Hepatic stellate cell (primary cell): Measurements from ENCODE around the gene MGAT2.
"Not testable (repeated sequence)": the region's sequence is repeated elsewhere in the genome, so short reads cannot be mapped to it uniquely, and the experiment has no call there.

Source experiments
- DNase-seq: peaks from one replicate; pipeline ENCODE4 v3.0.0; 2011; ENCODE audit warnings: low spot score

Gene MGAT2

DNA sequence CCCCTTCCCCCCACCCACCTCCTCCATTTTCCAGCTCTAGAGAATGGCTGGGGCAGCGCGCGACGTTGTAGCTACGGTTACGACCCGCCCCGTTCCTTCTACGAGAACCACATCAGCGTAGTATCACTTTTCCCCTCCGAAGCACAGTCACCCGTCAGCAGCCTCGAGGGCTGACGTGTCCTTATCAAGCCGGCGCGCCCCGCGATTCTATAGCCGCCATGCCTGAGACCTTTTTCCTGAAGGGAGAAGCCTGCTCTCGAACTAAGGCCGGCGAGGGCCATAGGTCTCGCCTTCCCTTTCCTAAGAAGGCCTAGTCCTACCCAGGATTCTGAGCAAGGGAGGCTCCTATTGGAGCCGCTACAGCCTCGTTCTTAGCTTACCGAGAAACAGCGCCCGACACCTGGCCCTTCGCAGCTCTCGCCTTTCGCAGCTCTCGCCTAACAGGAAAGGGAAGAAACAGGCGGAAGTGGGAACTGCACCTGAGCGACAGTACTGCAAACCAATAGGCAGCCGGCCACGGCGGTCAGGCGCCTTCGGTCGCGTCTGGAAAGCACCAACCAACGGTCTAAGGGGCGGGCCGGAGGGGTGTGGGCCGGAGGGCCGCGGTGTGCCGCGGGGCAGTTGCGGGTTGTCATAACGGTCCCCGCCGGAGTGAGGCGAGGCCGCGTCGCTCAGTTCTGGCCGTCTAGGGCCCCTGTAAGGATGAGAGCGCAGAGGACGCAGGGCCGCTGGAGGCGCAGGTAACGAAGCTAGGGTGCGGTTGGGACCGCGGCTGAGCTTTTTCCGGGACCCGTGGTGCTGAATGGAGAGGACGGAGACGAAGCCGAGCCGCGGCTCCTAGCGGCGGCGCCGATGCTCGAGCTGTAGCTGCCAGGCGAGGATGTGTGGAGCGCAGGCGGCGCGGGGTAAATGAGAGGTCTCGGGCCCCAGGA, at the start of gene MGAT2, which contains the start of gene RPL36AL:
TSS of gene MGAT2 (plus strand) at position 618 of the 932 bp plus-strand sequence. CDS start 470 bp downstream, outside the sequence.
TSS of gene RPL36AL (minus strand) at position 445 of the 932 bp plus-strand sequence. CDS start 1,522 bp downstream, outside the sequence.
- peak; percentile 99 for DNase-seq

DNA sequence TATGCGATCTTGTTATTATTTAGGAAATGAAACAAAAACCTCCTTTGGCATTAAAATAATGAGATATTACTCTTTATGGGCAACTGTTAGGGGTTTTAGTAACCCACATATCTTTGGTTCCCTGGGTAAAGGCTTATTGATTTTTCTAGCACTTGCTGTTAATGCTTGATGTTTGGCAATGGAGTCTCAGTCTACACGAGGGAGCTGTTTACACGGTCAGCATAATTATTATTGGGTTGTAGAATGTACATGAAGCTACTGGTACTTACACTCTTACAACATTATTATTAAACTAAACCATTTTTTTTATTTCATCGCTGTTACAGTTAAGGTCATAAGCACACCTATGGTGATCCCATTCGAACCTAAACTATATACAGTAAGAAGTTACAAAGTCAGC, 46.6 kb upstream of the MGAT2 start:
- no peak for DNase-seq

DNA sequence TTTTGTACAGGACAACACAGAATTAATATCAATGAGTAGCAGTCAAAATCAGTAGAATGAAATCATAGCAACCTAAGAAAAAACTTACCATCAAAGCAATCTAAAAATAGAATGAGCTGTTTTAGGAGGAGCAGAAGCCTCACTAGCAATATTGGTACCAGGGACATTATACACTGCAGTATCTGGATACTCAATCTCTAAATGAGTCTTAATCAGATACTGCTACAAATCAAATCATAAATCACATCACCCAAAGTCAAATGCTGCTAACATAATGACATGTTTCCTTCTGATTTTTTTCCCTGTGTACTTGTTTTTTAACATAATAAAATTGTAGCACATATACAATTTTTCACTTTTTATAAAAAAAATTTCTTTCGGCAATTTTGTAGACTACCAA, 42.5 kb upstream of the MGAT2 start:
- DNase-seq: no peak

DNA sequence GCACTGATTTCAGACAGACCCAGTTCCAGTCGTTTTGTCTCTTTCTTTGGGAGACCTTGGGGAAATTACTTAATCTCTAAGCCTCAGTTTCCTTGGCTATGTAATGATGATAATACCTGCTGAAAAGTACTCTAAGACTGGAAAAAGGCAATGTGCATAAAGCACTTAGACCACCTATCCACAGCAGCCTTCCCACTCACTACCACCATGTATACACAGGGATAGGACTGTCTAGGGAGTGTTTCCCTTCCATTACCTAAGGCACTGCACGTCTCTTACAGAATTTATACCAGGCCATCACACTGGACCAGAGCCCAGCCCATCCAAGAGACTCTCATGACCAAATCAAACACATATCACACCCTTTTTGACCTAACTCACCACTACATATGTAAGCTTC, 40.8 kb upstream of the MGAT2 start:
- no peak for DNase-seq

DNA sequence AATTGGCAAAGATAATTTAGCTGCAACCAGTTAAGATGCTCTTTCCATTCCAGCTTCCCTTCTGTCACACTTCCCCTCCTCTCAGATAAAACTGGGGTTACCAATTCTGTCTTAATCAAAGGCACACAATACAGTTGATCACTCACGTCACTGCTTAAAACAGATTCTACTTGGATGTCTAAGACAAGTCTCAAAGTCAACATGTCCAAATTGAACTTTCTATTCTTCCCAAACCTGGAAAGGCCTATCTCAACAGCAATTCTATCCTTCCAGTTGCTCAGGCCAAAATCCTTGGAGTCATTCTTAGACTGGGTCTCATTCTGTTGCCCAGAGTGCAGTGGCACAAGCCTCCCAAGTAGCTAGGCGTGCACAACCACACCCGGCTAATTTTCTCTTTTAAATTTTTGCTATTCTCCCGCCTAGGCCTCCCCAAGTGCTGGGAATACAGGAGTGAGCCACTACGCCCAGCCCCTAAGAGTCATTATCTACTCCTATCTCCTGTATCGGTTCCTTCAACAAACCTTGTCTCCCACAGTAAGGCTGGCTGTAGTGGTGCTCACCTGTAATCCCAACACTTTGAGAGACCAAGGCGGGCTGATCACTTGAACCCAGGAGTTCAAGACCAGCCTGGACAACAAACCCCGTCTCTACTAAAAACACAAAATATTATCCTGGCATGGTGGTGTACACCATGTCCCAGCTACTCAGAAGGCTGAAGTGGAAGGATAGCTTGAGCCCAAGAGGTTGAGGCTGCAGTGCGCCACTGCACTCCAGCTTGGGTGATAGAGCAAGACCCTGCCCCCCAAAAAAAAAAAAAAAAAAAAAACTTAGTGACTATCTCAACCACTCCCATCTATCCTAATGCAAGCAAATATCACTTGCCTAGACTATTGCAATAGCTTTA, 39.1 kb upstream of the MGAT2 start:
- no peak for DNase-seq

DNA sequence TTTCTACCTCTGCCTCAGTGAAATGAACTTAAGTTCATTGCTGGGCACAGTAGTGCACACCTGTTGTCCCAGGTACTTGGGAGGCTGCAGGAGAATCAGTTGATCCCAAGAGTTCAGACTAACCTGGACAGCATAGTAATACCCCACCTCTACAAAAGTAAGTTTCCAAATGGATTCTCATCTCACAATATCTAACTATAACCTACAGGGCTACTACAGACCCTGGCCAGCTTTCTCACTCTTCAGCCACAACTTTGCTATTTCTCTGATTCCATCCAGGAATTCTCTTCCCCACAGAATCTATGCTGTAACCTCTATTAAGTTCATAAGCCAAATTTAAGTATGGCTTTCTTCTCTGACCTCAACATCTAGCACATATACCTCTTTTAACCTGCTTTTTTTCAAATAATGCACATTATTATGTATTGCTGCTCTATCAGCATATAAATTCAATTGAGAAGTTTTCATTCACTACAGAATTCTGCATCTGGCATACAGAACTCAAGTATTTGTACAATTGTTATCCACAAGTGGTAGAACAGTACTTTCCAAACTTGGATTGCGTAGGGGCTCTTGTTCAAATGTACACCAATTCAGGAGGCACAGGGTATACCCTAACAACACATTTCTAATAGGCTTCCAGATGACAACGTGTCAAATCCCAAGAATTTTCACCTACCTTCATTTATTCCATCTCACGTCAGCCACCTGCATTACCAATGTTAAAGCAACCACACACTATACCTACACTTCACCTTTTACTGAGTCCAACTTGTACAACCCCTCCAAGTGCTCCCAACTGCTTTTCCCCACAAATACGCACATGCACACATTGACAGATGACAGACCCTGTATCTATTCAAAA, 38.3 kb upstream of the MGAT2 start:
- no peak for DNase-seq

DNA sequence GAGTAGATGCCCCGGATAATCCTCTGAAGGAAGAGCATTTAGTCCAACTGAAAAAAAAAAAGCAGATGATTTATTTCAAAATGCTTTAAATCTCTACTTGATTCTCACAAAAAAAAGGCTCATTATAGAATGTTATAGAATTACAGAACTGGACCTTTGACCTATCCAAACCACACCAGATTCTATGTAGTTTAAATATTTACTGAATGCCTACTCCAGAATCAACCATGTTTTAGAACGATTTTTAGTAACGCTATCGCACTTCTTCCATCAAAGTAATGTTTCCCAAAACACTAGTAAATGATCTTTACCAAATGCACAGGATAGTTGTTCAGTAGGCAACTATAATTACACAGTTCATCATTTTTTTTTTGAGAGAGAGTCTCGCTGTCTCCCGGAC, 37.0 kb upstream of the MGAT2 start:
- DNase-seq: no peak

DNA sequence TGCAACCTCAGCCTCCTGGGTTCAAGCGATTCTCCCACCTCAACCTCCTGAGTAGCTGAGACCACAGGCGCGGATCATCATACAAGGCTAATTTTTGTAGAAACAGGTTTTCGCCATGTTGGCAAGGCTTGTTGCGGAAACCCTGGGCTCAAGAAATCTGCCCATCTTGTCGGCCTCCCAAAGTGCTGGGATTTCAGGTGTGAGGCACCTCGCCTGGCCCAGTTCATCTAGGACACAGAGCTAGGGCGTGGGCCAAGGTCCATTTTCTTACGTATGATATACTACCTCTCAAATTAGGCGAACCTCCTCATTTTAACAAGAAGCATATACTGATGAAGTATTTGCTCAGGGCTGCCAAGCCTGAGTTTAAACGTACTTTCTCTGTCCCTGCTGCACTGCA, 36.5 kb upstream of the MGAT2 start:
- DNase-seq: no peak

DNA sequence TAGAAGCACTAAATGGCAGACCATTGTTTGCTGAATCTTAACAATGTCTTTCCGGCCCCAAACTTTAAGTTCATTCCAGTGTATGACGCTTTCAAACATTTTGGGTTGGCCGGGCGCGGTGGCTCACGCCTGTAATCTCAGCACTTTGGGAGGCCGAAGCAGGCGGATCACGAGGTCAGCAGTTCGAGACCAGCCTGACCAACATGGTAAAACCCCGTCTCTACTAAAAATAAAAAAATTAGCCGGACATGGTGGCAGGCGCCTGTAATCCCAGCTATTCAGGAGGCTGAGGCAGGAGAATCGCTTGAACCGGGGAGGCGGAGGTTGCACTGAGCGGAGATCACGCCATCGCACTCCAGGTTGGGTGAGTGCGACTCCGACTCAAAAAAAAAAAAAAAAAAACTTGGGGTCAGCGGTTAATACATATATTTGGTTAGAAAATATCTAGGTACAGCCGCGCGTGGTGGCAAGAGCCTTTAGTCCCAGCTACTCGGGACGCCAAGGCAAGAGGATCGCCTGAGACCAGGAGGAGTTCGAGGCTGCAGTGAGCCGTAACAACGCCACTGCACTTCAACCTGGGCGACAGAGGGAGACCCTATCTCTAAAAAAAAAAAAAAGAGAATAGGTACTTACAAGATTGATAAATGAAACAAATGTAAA, 35.5 kb upstream of the MGAT2 start:
- DNase-seq: not testable (repeated sequence)

DNA sequence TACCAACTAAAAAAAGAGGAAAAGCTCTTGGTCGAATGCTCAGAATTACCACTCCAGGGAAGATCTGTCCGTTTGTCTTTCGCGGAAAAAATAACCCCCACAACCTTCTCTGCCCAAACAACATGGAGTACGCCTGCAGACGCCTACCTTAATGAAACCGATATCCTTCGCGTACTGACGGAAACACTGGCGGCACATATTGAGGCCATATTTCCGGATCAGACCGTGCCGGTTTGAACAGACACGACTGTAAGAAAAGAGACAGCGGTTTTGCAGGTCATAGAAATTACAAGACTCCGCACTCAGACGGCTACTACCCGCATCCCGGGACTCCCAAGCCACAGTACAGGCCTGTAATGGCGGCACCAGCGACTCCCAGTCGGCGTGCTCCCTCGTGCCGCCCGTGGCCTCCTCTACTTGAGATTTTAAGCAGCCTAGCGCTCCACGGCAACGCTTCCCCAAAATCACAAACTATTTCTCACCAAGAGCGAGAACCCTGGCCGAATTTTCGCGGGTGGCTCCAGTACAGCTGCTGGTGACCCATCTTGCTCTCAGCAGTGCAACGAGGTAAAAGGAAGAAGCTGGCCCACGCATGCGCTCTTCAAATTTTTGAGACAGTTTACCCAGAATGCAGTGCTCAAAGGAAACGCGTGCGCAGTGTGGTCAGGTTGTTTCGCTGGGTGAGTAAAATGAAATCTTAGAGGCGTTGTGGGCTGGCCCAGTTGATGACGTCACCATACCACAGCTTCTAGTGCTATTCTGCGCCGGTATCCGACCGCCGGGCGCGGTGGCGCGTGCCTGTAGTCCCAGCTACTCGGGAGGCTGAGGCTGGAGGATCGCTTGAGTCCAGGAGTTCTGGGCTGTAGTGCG, 34.6 kb upstream of the MGAT2 start, which contains the start of gene RPS29:
TSS of gene RPS29 (minus strand) at position 578 of the 870 bp plus-strand sequence. CDS start at position 544, 34 bp downstream.
- DNase-seq: peak; percentile 92

DNA sequence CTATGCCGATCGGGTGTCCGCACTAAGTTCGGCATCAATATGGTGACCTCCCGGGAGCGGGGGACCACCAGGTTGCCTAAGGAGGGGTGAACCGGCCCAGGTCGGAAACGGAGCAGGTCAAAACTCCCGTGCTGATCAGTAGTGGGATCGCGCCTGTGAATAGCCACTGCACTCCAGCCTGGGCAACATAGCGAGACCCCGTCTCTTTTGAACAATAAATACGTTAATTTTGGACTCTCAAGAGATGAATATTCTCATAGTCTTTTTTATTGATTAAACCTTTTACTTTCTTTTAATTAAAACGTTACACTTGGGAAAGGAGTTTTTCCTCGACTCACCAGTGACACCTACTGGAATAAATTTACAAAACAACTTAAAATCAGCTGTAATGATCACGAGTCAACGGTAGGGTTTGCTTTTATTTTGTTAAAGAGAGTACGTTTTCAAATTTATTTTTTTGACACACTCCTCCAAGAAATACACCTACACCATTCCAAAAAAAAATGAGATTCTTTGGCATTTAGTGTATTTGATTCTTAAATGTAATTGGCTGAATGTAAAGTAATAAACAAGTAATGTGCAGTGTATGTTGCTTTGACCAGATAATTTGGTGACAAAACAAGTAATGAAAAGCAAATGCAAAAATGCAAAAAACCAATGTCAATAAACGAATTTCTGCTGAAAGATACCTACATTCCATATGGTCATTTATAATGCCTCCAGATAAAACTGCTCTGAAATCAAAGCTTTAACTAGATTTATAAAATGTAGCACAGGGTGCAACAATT, 33.7 kb upstream of the MGAT2 start:
- peak; percentile 47 for DNase-seq

DNA sequence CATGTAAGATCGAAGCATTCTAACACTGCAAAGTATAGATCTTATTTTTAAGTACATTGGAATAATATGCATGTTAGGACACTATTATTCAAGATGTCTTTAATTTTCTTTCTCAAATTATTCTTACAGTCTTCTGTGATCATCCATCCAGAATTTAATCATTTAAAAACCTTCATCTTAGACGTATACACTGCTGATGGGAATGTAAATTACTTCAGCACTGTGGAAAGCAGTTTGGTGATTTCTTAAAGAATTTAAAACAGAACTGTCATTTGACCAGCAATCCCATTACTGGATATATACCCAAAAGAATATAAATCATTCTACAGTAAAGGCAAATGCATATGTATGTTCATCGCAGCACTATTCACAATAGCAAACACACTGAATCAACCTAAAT, 31.2 kb upstream of the MGAT2 start:
- no peak for DNase-seq

DNA sequence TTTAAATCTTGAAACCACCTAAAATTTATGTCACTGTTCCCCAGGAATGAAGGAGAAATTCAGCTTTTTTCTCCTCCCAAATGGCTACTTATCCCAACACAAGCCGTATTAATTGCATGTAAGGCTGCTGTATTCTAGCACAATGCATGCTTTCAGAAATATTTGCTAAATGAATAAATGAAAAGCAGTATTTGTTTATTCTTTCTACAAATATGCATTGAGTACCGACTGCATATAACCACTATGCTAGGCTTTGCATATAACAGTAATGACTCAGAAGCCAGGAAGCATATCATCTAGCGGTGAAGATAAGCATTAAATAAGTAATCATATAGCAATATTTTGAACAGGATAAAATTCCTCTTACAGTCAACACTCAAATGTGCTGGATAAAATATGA, 27.6 kb upstream of the MGAT2 start:
- peak; percentile 58 for DNase-seq

DNA sequence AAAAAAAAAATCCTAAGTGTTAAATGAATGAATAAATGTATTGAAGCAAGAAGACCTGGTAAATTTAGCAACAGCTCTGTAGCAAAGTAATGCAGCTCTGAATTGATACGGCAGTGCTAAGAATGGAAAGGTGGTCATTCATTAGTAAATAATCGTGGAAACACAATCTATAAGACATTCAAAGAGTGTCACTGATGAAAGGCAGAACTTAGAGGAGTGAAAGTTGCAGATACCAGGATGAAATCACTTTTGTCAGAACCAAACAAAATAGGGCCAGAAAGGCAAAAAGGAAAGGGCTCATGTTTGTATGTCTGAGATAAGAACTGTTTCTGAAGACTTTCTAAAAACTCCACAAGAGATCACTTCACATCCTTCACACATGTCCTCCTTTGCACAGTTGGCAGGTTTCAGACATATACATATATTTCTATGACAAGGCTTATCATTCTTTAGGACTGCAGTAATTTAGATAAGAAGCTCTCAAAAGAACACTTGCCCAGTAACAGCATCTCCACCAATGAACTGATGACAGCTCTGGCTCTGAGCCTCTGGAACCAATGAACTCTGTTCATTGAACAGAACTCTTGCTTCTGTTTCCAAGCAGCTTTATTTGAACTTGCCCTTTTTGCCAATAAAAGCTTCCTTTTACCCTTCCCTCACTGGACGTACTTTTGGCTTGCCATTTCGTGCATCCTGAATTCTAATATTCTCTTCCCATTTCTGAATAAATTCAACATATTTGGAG, 26.1 kb upstream of the MGAT2 start:
- peak; percentile 60 for DNase-seq

DNA sequence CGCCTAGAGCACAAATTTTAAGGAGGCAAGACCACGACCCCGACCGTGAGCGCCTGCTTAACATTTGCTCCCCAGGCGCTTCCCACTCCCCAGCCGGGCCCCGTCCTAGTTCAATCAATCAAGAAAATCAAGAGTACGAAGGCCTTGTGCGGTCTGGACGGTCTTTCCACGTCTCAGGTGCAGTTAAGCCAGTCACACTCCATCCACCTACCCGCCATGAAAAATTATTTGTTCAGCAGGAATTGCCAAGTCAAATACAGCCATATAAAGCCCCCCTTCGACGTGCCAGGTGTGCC, 22.5 kb upstream of the MGAT2 start:
- DNase-seq: no peak

DNA sequence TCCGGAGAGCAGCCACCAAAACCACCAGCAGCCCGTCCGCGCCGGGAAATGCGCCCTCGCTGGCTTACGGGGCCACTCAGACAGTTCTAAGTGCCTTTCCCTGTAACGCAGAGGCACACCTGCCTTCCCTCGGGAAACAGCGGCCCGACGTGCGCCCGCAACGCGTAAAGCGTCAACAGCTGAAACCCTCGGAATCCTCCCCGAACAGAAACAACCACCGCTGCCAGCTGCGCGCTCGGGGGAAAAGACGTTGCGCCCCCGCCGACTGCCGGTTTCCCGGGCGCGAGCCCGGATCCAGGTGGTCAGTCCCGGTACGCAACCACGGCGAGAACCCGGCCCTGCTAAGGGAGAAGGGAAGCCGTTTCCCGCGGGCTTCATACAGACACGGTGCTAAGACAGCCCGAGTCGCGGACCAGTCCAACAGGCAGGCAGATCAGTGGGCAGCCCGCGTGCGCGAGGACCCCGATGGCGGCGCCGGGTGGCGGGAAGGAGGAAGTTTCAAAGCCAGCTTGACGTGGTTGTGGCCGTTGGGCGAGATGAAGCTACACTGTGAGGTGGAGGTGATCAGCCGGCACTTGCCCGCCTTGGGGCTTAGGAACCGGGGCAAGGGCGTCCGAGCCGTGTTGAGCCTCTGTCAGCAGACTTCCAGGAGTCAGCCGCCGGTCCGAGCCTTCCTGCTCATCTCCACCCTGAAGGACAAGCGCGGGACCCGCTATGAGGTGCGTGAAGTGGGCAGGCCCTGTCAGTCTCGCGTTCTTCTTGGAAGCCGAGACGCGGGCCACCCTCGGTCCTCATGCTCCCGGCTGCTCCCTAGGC, 21.9 kb upstream of the MGAT2 start, which contains the start of gene LRR1:
TSS of gene LRR1 (plus strand) at position 456 of the 816 bp plus-strand sequence. CDS start at position 537, 81 bp downstream.
- peak; percentile 81 for DNase-seq

DNA sequence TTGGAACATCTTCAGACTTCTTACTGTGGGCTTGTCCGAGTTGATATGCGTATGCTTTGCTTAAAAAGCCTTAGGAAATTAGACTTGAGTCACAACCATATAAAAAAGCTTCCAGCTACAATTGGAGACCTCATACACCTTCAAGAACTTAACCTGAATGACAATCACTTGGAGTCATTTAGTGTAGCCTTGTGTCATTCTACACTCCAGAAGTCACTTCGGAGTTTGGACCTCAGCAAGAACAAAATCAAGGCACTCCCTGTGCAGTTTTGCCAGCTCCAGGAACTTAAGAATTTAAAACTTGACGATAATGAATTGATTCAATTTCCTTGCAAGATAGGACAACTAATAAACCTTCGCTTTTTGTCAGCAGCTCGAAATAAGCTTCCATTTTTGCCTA, 13.0 kb upstream of the MGAT2 start:
- DNase-seq: no peak

DNA sequence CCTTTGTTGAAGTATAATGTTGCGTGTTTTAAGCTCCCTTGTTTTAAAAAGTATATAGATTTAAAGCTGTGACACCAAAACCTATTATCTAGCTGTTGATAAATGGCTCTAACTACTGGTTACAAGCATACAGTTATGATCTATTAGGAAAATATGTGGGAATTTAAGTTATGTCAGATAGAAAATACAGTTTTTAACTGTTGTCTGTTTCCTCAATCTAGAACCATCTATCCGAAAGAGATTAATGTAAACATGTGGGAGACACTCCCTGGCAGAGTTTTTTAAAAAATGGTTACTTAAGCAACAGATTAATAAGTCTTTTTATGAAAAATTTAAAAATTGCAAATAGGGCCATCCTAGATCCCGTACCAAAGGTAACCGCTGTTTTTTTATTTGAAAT, 8.3 kb upstream of the MGAT2 start:
- DNase-seq: no peak
